ENCODE data around the gene FOXO1. TPM values are rescaled to one million over a fixed set of nuclear protein-coding genes. Genes with fewer than 3 reads are reported as not detected.
"Not testable (repeated sequence)": the region's sequence is repeated elsewhere in the genome, so short reads cannot be mapped to it uniquely, and the experiment has no call there.

The FOXO1 gene
- total RNA-seq = 100 to 1,000 TPM; 117 to 250 (median 159) TPM

DNA sequence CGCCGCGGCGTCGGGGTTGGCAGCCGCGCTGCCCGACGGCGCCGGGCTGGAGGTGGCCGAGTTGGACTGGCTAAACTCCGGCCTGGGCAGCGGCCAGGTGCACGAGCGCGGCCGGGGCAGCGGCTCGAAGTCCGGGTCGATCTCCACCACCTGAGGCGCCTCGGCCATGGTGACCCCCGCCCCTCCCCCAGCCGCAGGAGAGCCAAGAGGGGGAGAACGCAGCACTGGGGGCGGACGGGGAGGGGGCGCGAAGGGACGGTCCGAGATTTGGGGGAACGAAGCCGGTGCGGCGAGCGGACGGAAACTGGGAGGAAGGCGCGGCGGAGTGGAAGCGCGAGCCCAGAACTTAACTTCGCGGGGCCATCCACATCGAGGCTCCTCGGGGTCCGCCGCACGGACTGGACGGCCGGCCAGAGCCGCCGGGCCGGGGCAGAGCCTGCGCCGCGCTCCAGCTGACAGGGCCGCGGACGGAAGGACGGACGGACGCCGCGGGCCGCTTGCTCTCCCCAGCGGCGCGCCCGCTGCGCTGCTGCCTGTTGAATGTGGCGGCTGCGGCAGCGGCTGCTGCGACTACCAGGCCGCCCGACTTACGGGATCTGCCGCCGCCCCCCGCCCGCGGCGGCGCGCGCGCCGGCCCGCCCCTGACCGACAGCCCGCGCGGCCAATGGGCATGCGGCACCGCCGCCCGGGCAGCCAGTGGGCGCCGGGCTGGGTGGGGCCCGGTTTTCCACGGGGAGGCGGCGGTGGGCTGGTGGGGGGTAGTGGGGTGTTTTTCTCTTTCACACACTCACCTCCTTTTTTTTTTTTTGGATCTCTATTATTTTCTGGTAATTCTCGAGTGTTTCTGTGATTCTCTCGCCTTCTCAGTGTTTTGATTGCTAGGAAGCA lies at the start of gene FOXO1:
Gene FOXO1 (minus strand): TSS at position 597 of the 888 bp plus-strand sequence. CDS start 429 bp downstream, at position 168.
- Histone ChIP-seq H3K27me3 (no peaks in the 10 kb centered on the region), H3K27ac (peak within 1 kb of the TSS; percentile 96 to 99 (median 98)), H3K4me1 (peaks cover 20 to 30% of the 10 kb centered on the region in 2 donors), H3K4me3 (peak within 1 kb of the TSS; percentile 84 to 96 (median 93)), H3K9me3 (no peaks in the 10 kb centered on the region), H3K36me3 (no peaks in the 10 kb centered on the region)
- in situ Hi-C loops (cut with MboI; ENCODE audit: low sequenced_read_pairs in 4 of 4) = loop anchor here (10.0 to 25.0 kb wide), 4 partner anchors 129 to 431 kb away; no protein-coding TSS in a partner anchor
- TF ChIP-seq, protein P1, sequence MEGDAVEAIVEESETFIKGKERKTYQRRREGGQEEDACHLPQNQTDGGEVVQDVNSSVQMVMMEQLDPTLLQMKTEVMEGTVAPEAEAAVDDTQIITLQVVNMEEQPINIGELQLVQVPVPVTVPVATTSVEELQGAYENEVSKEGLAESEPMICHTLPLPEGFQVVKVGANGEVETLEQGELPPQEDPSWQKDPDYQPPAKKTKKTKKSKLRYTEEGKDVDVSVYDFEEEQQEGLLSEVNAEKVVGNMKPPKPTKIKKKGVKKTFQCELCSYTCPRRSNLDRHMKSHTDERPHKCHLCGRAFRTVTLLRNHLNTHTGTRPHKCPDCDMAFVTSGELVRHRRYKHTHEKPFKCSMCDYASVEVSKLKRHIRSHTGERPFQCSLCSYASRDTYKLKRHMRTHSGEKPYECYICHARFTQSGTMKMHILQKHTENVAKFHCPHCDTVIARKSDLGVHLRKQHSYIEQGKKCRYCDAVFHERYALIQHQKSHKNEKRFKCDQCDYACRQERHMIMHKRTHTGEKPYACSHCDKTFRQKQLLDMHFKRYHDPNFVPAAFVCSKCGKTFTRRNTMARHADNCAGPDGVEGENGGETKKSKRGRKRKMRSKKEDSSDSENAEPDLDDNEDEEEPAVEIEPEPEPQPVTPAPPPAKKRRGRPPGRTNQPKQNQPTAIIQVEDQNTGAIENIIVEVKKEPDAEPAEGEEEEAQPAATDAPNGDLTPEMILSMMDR (IDR thresholded peaks at IDR 0.05 in 4 of 5, conservative IDR thresholded peaks at IDR 0.05 in 1 of 5) = peak in 1 of 5 experiments; percentile 15
- peak; percentile 98 to 99 for TF ChIP-seq POLR2A (IDR thresholded peaks at IDR 0.05)
- intact Hi-C loops (cut with DNase I; ENCODE audit: low total_unique reads) = loop anchor here (2.0 to 10.0 kb wide), 5 partner anchors 103 to 431 kb away; partner anchors contain the start of gene WBP4
- ATAC-seq (peak; percentile 51 to 55), DNase-seq (peak; percentile 80 to 91)

DNA sequence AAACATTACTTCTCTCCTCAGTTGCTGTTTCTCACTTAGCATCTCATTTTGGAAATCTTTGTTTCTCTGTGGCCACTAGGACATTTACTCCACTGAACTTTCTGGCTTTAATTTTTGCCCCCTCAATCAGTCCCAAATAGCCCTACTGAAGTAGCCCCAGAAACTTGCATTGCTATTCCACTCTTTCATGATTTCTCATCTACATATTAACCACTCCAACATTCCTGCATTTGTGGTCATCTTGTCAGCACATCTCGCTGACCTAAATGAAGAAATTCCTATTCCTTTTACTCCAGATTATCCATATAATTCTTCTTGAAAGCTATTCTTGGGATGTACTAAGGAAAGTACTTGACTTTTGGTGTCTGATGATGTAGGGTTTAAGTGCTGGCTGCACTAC lies 48.0 kb upstream of the FOXO1 start:
- H3K9me3 ChIP-seq; intact Hi-C loops (cut with DNase I; ENCODE audit: low total_unique reads); H3K4me1 ChIP-seq; H3K27ac ChIP-seq; in situ Hi-C loops (cut with MboI; ENCODE audit: low sequenced_read_pairs in 4 of 4); ATAC-seq; DNase-seq; H3K4me3 ChIP-seq; H3K27me3 ChIP-seq: not testable (repeated sequence)
- H3K36me3 ChIP-seq = peaks cover 0 to 33% of the 10 kb centered on the region in 2 donors

DNA sequence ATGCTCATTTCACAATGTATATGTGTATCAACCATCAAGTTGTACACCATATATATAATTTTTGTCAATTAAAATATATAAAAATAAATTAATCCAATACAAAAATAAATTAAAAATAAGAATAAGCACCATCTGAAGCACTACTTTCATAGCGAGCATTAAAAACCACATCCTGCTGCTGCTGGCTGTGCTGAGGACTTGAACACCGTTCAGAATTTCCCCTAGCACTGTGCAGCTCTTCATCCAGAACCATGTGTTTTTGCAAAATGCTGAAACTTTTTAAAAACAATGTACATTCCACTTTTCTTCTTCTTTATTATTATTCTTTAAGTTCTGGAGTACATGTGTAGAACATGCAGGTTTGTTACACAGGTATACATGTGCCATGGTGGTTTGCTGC lies 40.0 kb upstream of the FOXO1 start:
- DNase-seq (no peak), ATAC-seq (no peak)
- no peaks in the 10 kb centered on the region for H3K27me3 ChIP-seq
- H3K36me3 ChIP-seq = no peaks in the 10 kb centered on the region
- H3K27ac ChIP-seq = no peak overlapping the region
- in situ Hi-C loops (cut with MboI; ENCODE audit: low sequenced_read_pairs in 4 of 4) (no loop called here), intact Hi-C loops (cut with DNase I; ENCODE audit: low total_unique reads) (no loop called here)
- TF ChIP-seq, protein P1 (IDR thresholded peaks at IDR 0.05 in 4 of 5, conservative IDR thresholded peaks at IDR 0.05 in 1 of 5) = no peak
- no peak for TF ChIP-seq POLR2A (IDR thresholded peaks at IDR 0.05)
- H3K9me3 ChIP-seq = peaks cover 0 to 5% (median 0%) of the 10 kb centered on the region in 3 donors
- H3K4me1 ChIP-seq = no peaks in the 10 kb centered on the region
- H3K4me3 ChIP-seq = no peak overlapping the region

DNA sequence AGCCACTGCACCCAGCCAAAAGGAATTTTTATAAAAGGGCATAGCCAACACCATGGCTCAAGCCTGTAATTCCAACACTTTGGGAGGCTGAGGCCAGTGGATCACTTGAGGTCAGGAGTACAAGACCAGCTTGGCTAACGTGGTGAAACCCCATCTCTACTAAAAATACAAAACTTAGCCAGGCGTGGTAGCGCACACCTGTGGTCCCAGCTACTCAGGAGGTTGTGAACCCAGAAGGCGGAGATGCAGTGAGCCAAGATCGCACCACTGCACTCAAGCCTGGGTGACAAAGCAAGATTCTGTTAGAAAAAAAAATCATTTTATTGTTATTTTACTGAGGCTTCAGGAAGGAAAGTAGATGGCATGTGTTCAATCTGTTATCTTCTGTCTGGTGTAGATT lies 31.3 kb upstream of the FOXO1 start:
- intact Hi-C loops (cut with DNase I; ENCODE audit: low total_unique reads) = no loop called here
- H3K27me3 ChIP-seq = no peaks in the 10 kb centered on the region

More for the DNA sequence above, 31.3 kb upstream of the FOXO1 start:
- ATAC-seq = no peak
- Histone ChIP-seq H3K4me1 (no peaks in the 10 kb centered on the region), H3K36me3 (no peaks in the 10 kb centered on the region), H3K27ac (no peak overlapping the region), H3K4me3 (no peak overlapping the region), H3K9me3 (no peaks in the 10 kb centered on the region)
- no peak for DNase-seq
- TF ChIP-seq POLR2A (IDR thresholded peaks at IDR 0.05) = no peak
- TF ChIP-seq, protein P1 (IDR thresholded peaks at IDR 0.05 in 4 of 5, conservative IDR thresholded peaks at IDR 0.05 in 1 of 5) = no peak
- in situ Hi-C loops (cut with MboI; ENCODE audit: low sequenced_read_pairs in 4 of 4) = loop anchor here in 2 of 4 donors (10.0 to 25.0 kb wide), 3 partner anchors 760 to 1010 kb away; no protein-coding TSS in a partner anchor

Data from gastrocnemius medialis (tissue), 4 donors.